CD4-positive, alpha-beta memory T cell (primary cell): Measurements from ENCODE around the gene NKAIN2. TPM values are rescaled to one million over a fixed set of nuclear protein-coding genes. Genes with fewer than 3 reads are reported as not detected.

Experiments
- CTCF ChIA-PET: fragments of 350-600 bp; sonication (Branson Sonifier 250); formaldehyde crosslinking; loops from one replicate; lab custom pipeline; 2021; ENCODE audit warnings: inconsistent platforms; ENCODE audit not compliant: partially characterized antibody; lab: Charles Lee
- POLR2A ChIA-PET: fragments of 350-600 bp; sonication (Branson Sonifier 250); formaldehyde crosslinking; loops from one replicate; lab custom pipeline; 2021; ENCODE audit not compliant: partially characterized antibody; lab: Charles Lee
- DNase-seq, 5 donors: peaks; one replicate each; pipeline versions ENCODE4 v3.0.0 to v3.0.0-alpha.2; 2020 to 2022; ENCODE audit warnings: mixed read lengths in 1 of 5
- H3K27ac ChIP-seq: one replicate; pipeline ENCODE4 v1.7.0; 2013; ENCODE audit warnings: low read depth, low read length
- H3K27me3 ChIP-seq: 2 replicates; pipeline ENCODE4 v1.7.0; 2013; ENCODE audit warnings: mild to moderate bottlenecking, low read length, moderate library complexity; ENCODE audit not compliant: insufficient read depth
- H3K36me3 ChIP-seq: 2 replicates; pipeline ENCODE4 v1.7.0; 2013; ENCODE audit warnings: mild to moderate bottlenecking, low read length, moderate library complexity; ENCODE audit not compliant: insufficient read depth
- H3K4me1 ChIP-seq: 2 replicates; pipeline ENCODE4 v1.7.0; 2013; ENCODE audit warnings: mild to moderate bottlenecking, low read length, moderate library complexity; ENCODE audit not compliant: insufficient read depth
- H3K4me3 ChIP-seq, 2 donors: one replicate each; pipeline ENCODE4 v1.7.0; 2013; ENCODE audit warnings: low read length in 2 of 2, mild to moderate bottlenecking in 1 of 2
- H3K9me3 ChIP-seq, 2 donors: one replicate each; pipeline ENCODE4 v1.7.0; 2013; ENCODE audit warnings: low read length in 2 of 2, control low read depth in 1 of 2; ENCODE audit not compliant: control insufficient read depth in 1 of 2
- H3K27ac Mint-ChIP-seq, 7 donors: one replicate each; pipeline ENCODE4 v1.8.0; 2020 to 2021; ENCODE audit warnings: mixed read lengths in 7 of 7, mild to moderate bottlenecking in 6 of 7, inconsistent platforms in 3 of 7, moderate library complexity in 3 of 7
- H3K27me3 Mint-ChIP-seq, 2 donors: one replicate each; pipeline ENCODE4 v1.8.0; 2020 to 2021; ENCODE audit warnings: mixed read lengths in 2 of 2
- H3K36me3 Mint-ChIP-seq, 2 donors: one replicate each; pipeline ENCODE4 v1.8.0; 2020 to 2021; ENCODE audit warnings: mixed read lengths in 2 of 2, inconsistent platforms in 1 of 2, mild to moderate bottlenecking in 1 of 2
- H3K4me1 Mint-ChIP-seq, 4 donors: one replicate each; pipeline ENCODE4 v1.8.0; 2020 to 2021; ENCODE audit warnings: mixed read lengths in 4 of 4, mild to moderate bottlenecking in 1 of 4
- H3K4me3 Mint-ChIP-seq, 8 donors: one replicate each; pipeline ENCODE4 v1.8.0; 2020 to 2021; ENCODE audit warnings: mixed read lengths in 8 of 8, mild to moderate bottlenecking in 7 of 8, moderate library complexity in 6 of 8, inconsistent platforms in 3 of 8
- H3K9me3 Mint-ChIP-seq, 8 donors: one replicate each; pipeline ENCODE4 v1.8.0; 2020 to 2021; ENCODE audit warnings: mixed read lengths in 8 of 8, mild to moderate bottlenecking in 5 of 8, inconsistent platforms in 3 of 8, moderate library complexity in 1 of 8
- intact Hi-C: fragments of 100-400 bp; cut with micrococcal nuclease; formaldehyde crosslinking; loops from one replicate; pipeline ENCODE4 v1.15.1; 2023
- polyA plus RNA-seq, 2 donors: library from polyadenylated mRNA; unstranded; fragments of 300-500 nt; fragmentation: Illumina TruSeq; gene quantifications; one replicate each; pipeline ENCODE4 v1.2.3, GENCODE V29; 2021
- total RNA-seq, 2 experiments: library from RNA; stranded (reverse); gene quantifications; one replicate each; pipeline ENCODE4 v1.2.3, GENCODE V29; 2021

The NKAIN2 gene
- total and polyA plus RNA-seq, 4 experiments from 2014 or later, result not detected

DNA sequence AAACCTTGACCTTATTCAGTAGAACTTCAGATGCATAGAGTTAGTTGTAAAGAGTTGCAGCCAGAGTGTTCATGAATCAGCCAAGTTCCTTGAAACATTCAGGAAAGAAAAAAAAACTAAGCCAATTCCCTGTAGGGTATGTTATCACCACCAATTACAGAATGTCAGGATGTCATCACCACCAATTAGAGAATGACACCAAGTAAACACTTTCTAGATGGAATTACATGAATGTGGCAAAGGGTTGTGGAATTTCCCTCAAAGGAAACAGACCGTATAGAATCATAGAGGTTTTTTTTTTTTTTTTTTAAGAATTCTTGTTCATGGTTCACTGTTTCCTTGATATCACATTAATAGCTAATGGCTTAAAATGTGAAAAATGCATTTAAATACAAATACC is 686.5 kb downstream of the NKAIN2 start:
- no peaks in the 10 kb centered on the region for H3K36me3 Mint-ChIP-seq
- no peak overlapping the region for H3K4me3 Mint-ChIP-seq
- no peaks in the 10 kb centered on the region for H3K27me3 Mint-ChIP-seq
- H3K27ac ChIP-seq, result no peak overlapping the region
- H3K9me3 ChIP-seq, result no peaks in the 10 kb centered on the region
- intact Hi-C loops, result no loop called here
- no peaks in the 10 kb centered on the region for H3K4me1 ChIP-seq
- no peak for DNase-seq
- no peak overlapping the region for H3K4me3 ChIP-seq
- H3K27ac Mint-ChIP-seq, result no peak overlapping the region
- ChIA-PET CTCF (no interaction called here), POLR2A (no interaction called here)
- H3K27me3 ChIP-seq, result no peaks in the 10 kb centered on the region
- no peaks in the 10 kb centered on the region for H3K4me1 Mint-ChIP-seq
- peaks cover 0 to 4% (median 0%) of the 10 kb centered on the region in 8 donors for H3K9me3 Mint-ChIP-seq
- H3K36me3 ChIP-seq, result no peaks in the 10 kb centered on the region

GRCh38 chr6:124493259-124493658 is 689.6 kb downstream of the NKAIN2 start:
- Mint-ChIP-seq H3K4me3 (no peak overlapping the region), H3K9me3 (peaks cover 0 to 2% (median 0%) of the 10 kb centered on the region in 8 donors), H3K36me3 (no peaks in the 10 kb centered on the region), H3K27ac (no peak overlapping the region), H3K27me3 (no peaks in the 10 kb centered on the region), H3K4me1 (no peaks in the 10 kb centered on the region)
- H3K27me3 ChIP-seq, result no peaks in the 10 kb centered on the region
- H3K9me3 ChIP-seq, result no peaks in the 10 kb centered on the region
- CTCF ChIA-PET, result no interaction called here
- no peak overlapping the region for H3K27ac ChIP-seq
- no peaks in the 10 kb centered on the region for H3K4me1 ChIP-seq
- intact Hi-C loops, result no loop called here
- no peaks in the 10 kb centered on the region for H3K36me3 ChIP-seq
- no peak for DNase-seq
- POLR2A ChIA-PET, result no interaction called here
- no peak overlapping the region for H3K4me3 ChIP-seq

GRCh38 chr6:124494956-124495664 is 691.4 kb downstream of the NKAIN2 start:
- Histone ChIP-seq H3K27me3 (no peaks in the 10 kb centered on the region), H3K27ac (no peak overlapping the region), H3K4me3 (no peak overlapping the region), H3K36me3 (no peaks in the 10 kb centered on the region), H3K4me1 (no peaks in the 10 kb centered on the region), H3K9me3 (no peaks in the 10 kb centered on the region)
- ChIA-PET POLR2A (no interaction called here), CTCF (no interaction called here)
- H3K27ac Mint-ChIP-seq, result no peak overlapping the region
- no peaks in the 10 kb centered on the region for H3K36me3 Mint-ChIP-seq
- H3K9me3 Mint-ChIP-seq, result peaks cover 0 to 2% (median 0%) of the 10 kb centered on the region in 8 donors
- DNase-seq, result no peak
- H3K4me3 Mint-ChIP-seq, result no peak overlapping the region
- H3K27me3 Mint-ChIP-seq, result no peaks in the 10 kb centered on the region
- H3K4me1 Mint-ChIP-seq, result no peaks in the 10 kb centered on the region
- intact Hi-C loops, result no loop called here

DNA sequence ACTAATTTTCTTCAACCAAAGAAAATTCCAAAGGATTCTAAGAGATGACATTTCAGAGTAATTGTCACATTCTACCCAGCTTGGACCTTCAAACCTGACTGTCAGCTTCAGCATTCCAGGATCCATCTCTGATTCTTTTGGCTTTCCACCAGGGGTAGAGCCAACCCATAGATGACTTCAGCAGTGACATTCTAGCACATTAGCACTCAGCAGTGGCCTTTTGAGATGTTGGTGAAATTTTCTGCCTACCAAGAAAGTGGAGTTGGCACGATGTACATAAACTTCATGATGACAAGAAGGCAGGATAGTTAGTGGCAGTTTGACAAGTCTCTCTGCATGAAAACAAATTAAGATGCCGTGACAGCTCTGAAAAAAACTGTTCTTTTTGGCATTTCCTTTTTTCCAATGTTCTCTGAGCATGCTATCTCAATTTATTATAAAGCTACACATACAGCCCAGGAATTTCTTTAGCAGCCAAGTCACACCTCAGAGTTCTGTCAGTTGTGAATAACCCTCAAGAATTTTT is 692.1 kb downstream of the NKAIN2 start:
- H3K4me3 Mint-ChIP-seq, result no peak overlapping the region
- Histone ChIP-seq H3K4me1 (no peaks in the 10 kb centered on the region), H3K27me3 (no peaks in the 10 kb centered on the region), H3K27ac (no peak overlapping the region), H3K36me3 (no peaks in the 10 kb centered on the region), H3K4me3 (no peak overlapping the region), H3K9me3 (no peaks in the 10 kb centered on the region)
- no peak overlapping the region for H3K27ac Mint-ChIP-seq
- no peaks in the 10 kb centered on the region for H3K27me3 Mint-ChIP-seq
- intact Hi-C loops, result no loop called here
- ChIA-PET POLR2A (no interaction called here), CTCF (no interaction called here)
- no peak for DNase-seq
- H3K4me1 Mint-ChIP-seq, result no peaks in the 10 kb centered on the region
- peaks cover 0 to 2% (median 0%) of the 10 kb centered on the region in 8 donors for H3K9me3 Mint-ChIP-seq
- no peaks in the 10 kb centered on the region for H3K36me3 Mint-ChIP-seq

DNA sequence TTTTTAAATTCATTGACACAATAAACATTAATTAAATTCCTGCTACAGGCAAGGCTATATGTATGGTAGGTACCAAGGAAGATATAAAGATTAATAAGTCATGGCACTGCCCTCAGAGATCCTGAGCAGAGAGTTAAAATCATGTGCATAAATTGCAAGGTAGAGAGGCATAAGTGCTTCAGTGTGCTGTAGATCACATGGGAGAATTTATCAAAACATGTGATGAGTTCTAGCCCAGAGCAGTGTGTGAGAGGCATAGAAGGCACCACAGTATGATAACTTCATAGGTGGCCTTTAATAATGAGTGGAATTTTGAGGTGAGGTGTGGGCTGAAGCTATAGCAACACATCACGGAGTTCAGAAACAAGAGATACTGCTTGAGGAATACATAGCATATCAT is 692.7 kb downstream of the NKAIN2 start:
- no peak for DNase-seq

DNA sequence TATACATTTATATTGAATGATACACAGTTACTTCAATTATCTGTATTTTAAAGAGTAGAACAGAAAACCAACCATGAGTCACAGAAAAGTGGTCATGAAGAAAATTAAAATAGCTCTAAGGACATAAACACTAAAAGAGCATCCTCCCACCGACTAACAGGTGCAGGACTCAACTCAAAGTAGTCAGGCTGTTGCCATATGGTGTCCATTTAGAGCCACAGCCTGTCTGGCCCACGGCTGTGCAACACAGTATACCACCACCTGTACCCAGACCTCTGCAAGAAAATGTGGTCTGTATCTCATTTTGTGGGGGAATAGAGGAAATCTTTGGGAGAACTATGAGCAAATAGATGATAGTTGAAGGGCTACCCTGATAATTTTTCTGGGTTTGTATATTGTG is 708.8 kb downstream of the NKAIN2 start:
- DNase-seq, result no peak
- H3K27ac ChIP-seq, result no peak overlapping the region
- intact Hi-C loops, result no loop called here
- no peaks in the 10 kb centered on the region for H3K9me3 ChIP-seq
- no peak overlapping the region for H3K4me3 ChIP-seq
- H3K36me3 Mint-ChIP-seq, result no peaks in the 10 kb centered on the region
- no peak overlapping the region for H3K4me3 Mint-ChIP-seq
- H3K4me1 Mint-ChIP-seq, result no peaks in the 10 kb centered on the region
- no peaks in the 10 kb centered on the region for H3K4me1 ChIP-seq
- H3K9me3 Mint-ChIP-seq, result peaks cover 0 to 5% (median 2%) of the 10 kb centered on the region in 8 donors
- H3K27me3 ChIP-seq, result no peaks in the 10 kb centered on the region
- H3K36me3 ChIP-seq, result no peaks in the 10 kb centered on the region
- ChIA-PET CTCF (no interaction called here), POLR2A (no interaction called here)
- no peaks in the 10 kb centered on the region for H3K27me3 Mint-ChIP-seq
- no peak overlapping the region for H3K27ac Mint-ChIP-seq

More for the DNA sequence above, 692.7 kb downstream of the NKAIN2 start:
- CTCF ChIA-PET, result no interaction called here
- intact Hi-C loops, result no loop called here
- H3K9me3 ChIP-seq, result no peaks in the 10 kb centered on the region
- H3K4me3 ChIP-seq, result no peak overlapping the region
- peaks cover 0 to 2% (median 0%) of the 10 kb centered on the region in 8 donors for H3K9me3 Mint-ChIP-seq
- no peak overlapping the region for H3K27ac Mint-ChIP-seq
- H3K36me3 ChIP-seq, result no peaks in the 10 kb centered on the region
- H3K27me3 ChIP-seq, result no peaks in the 10 kb centered on the region
- H3K27me3 Mint-ChIP-seq, result no peaks in the 10 kb centered on the region
- POLR2A ChIA-PET, result no interaction called here
- no peaks in the 10 kb centered on the region for H3K4me1 ChIP-seq
- H3K4me1 Mint-ChIP-seq, result no peaks in the 10 kb centered on the region
- no peak overlapping the region for H3K27ac ChIP-seq
- no peak overlapping the region for H3K4me3 Mint-ChIP-seq
- H3K36me3 Mint-ChIP-seq, result no peaks in the 10 kb centered on the region

GRCh38 chr6:124517339-124517738 is 713.7 kb downstream of the NKAIN2 start:
- H3K4me1 ChIP-seq, result no peaks in the 10 kb centered on the region
- no peak overlapping the region for H3K27ac ChIP-seq
- H3K4me3 ChIP-seq, result no peak overlapping the region
- no peak for DNase-seq
- no peaks in the 10 kb centered on the region for H3K4me1 Mint-ChIP-seq
- no peaks in the 10 kb centered on the region for H3K27me3 ChIP-seq
- no peak overlapping the region for H3K4me3 Mint-ChIP-seq
- H3K9me3 ChIP-seq, result no peaks in the 10 kb centered on the region
- intact Hi-C loops, result no loop called here
- no peaks in the 10 kb centered on the region for H3K36me3 Mint-ChIP-seq
- peaks cover 0 to 2% (median 0%) of the 10 kb centered on the region in 8 donors for H3K9me3 Mint-ChIP-seq
- ChIA-PET POLR2A (no interaction called here), CTCF (no interaction called here)
- no peak overlapping the region for H3K27ac Mint-ChIP-seq
- H3K27me3 Mint-ChIP-seq, result no peaks in the 10 kb centered on the region
- no peaks in the 10 kb centered on the region for H3K36me3 ChIP-seq
